Hepatocyte (in vitro differentiated cells): ENCODE measurements around the gene RYR3.

Experiments used
- CTCF ChIP-seq: fragments of 200-600 bp; sonication (generic); IDR thresholded peaks from 2 replicates; pipeline ENCODE4 v1.5.1; 2016; ENCODE audit warnings: antibody characterized with exemption, mild to moderate bottlenecking; ENCODE audit not compliant: poor library complexity
- EZH2 ChIP-seq: fragments of 200-600 bp; sonication (generic); IDR thresholded peaks from 2 replicates; pipeline ENCODE4 v1.6.1; 2016; ENCODE audit warnings: antibody characterized with exemption, mild to moderate bottlenecking, borderline replicate concordance
- EZH2phosphoT487 ChIP-seq: fragments of 200-600 bp; sonication (generic); IDR thresholded peaks from one replicate; pipeline ENCODE4 v1.6.1; 2018; ENCODE audit warnings: antibody characterized with exemption, mild to moderate bottlenecking, low read depth, moderate library complexity; ENCODE audit not compliant: unreplicated experiment, severe bottlenecking

- no peak for TF ChIP-seq CTCF
- TF ChIP-seq EZH2: no peak
- TF ChIP-seq EZH2phosphoT487: no peak
Observed at GRCh38 chr15:33639456-33639855, 328.7 kb downstream of the RYR3 start.
